HS-5 (cell line): Measurements from ENCODE around the gene STARD3NL.
A peak's percentile ranks its signal among the peaks of the same experiment; 100 is the strongest.

Experiments used
- DNase-seq: peaks from one replicate; pipeline ENCODE4 v3.0.0-alpha.2; 2012; ENCODE audit warnings: low read depth

STARD3NL gene

DNA sequence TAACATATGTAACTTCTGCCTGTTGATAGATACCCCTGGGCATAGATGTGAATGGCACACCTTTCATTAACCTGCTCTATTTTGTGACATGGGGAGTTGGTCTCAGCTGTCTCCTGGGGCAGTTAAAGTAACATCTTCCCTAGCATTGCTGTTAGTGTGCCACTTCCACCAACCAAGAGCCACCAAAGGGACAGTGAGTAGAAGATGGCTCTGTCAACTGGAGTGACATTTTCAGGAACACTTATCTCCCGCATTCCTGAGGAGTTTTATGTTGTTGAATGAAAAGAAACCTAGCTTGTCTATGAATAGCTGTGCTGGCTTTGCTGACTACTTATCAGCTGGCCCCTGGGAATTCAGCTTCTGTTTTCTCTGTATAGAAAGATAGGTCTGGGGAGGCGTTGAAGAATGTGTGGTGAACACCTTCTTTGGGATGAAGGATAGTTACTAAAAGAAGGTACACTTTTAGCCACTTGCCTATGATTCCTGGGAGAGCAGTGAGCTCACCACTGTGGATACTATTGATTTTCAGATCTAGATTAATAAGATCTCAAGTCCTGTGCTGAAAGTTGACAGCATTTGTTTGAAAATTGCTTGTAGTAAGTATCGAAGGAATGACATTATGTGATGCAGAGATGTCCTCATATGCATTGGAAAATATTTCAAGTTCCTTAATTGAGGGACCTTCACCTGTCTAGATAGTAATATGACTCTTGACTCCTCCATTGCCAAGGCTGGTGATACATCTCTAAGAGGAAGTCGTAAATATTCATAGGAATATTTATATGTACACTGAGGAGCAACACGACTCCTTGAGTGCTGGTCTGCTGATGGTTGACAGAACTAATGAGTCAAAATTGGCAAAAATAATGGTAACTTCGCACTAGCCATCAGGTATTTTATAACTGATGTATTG is 7.6 kb downstream of the STARD3NL start:
- DNase-seq, result no peak

DNA sequence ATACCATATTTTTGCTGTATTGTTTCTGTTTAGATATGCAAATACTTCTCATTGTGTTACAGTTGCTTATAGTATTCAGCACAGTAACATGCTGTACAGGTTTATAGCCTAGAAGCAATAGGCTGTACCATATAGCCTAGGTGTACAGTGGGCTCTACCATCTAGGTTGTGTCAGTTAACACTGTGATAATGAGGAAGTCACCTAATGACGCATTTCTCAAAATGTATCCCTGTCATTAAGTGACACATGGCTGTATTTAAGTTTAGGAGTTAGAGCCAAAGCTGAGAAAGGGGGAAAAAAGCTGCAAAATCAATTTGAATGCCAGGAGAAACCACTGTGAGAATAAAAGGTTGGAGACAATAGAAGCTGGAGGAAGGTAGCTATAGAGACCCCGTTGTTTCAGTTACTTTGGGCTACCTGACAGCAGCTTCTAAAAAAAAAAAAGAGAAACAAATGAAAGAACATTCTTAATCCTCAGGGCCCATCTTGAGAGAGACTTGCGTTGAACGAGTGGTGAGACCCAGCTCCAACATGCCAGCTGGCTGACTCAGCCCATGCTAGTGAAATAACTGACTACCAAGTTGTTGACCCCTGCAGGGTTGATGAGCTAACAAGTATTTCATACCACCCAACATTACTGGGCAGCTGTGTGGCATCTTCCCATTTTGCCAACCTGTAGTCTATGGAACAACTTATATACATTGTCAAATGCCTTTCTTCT is 8.7 kb downstream of the STARD3NL start:
- peak; percentile 61 for DNase-seq

DNA sequence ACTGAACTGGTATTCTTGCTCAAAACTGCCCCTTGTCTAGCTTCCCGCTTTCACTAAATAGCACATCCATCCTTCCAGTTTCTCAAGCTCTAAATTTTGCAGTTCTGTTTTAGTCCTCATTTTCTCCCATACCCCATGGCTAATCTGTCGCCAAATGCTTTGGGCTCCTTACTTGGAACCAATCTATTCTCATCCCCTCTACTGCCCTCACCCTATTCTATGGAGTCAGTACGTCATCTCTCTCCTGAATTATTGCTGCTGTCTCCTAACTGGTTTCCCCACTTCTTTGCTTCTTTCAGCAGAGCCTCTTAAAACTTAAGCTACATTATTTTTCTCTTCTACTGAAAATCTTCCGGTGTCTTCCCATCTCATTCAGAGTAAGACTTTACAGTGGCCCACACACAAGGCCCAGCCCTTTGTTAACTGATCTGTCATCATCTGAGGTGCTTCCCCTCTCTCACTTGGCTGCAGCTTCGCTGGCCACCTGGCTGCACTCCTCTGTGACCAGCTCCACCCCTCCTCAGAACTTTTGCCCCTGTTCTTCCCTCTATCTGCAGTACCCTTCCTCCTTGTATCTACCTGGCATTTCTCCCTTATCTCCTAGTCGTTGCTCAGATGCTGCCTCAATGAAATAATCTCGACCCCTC is 9.9 kb downstream of the STARD3NL start:
- DNase-seq, result no peak

DNA sequence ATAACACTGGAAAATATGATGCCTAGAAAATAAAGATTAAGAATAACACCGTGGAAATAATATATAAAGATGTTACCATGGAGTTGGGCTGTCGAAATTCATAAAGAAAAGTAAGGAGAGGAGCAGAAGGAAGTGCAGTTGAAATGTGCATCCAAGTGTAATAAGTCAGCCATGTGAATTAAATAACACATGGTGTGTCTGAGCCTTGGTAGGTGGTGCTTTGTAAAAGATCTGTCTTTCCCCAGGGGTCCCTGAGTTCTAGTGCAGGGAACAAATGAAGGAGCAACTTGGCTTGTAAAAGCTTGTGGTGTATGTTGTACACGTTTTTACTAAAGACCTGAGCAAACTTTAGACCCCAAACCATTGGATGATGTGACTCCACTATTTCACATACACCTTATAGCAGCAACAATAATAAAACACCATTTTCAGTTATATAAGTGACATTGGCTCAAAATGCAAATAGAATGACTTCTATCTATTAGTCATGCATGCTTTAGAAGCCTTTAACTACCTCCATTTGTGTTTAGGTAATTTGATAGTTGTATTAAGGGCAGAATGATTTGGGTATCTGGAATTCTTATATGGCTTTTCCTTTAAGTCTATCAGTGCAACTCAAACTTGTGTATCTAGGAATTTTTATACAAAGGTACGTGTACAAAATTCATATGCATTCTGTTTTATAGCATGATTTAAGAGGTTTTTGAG is 11.3 kb downstream of the STARD3NL start:
- no peak for DNase-seq

DNA sequence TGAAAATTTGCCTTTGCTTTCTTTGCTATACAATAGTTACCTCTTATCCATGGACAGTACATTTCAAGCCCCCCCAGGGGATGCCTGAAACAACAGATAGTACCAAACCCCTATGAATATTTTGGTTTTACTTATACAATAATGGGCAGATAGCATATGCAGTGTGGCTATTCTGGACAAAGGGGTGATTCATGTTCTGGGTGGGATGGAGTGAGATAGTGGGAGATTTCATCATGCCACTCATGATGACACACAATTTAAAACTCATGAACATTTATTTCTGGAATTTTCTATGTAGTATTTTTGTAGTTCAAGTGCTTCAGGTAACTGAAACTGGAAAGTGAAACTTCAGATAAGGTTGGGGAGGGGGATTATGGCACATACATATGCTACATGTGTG is 12.0 kb downstream of the STARD3NL start:
- no peak for DNase-seq

DNA sequence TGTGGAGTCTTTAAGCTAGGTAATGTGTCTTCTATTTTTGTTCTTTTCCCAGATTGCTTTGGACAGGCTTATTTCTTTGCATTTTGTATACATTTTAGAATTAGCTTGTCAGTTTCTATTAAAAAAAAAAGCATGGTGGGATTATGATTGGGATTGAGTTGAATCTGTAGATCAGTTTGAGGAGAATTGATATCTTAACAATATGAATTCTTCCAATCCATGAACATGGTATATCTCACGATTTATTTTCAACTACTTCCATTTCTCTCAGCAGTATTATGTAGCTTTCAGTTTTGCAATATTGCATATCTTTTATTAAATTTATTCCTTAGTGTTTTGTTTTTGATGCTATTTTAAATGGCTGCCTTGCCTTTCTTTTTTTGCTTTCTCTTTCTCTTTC is 13.7 kb downstream of the STARD3NL start:
- DNase-seq, result no peak

DNA sequence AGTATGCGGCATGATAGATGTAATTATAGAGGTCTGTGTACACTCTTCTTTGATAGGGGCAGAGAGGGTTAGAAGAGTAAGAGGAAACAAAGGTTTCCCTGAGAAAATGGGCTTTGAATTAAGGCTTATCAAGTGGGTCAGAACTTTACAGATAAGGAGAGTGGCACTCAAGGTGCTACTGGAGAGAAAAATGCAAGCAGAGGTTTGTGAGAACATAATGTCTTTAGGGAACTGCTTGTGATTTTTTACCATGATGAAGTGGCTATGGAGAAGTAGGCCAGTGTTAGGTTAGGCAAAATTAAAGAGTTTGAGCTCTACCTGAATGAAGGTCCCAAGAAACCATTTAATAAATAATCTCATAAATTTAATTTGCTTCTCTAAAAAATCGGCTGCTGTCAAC is 14.3 kb downstream of the STARD3NL start:
- no peak for DNase-seq

DNA sequence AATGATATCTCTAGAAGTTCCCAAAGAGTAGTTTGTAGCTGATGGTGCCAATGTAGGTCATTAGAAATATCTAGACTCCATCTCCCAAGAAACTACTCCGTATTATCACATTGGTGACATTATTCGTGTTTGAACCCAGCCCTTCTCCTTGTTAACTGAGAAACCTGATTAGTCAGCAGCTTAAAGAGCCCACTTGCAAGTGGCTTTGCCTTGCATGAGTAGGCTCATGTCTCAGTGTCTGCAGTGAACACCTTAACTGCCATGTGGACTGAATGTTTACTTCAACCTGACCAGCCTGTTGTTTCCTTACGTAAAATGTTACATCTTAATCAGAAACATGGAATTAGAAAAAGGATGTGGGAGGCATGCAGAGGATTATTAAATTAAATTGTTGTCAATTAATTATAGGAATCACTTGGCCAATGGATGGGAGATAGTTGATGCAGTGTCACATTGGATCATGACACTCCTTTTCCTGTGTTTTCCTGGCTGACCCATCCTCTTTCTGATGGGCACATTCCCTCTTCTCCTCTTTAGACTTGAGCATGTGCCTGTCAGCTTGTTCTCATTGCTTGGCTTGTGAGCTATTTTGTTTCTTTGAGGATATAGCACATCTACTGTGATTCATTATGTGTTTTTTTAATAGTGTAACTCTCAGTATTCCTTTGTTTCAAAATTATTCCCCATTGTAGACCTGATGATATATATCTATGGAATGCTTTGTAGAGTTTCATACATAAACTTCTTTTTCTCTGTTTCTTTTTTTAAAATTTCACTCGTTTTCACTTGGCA is 18.0 kb downstream of the STARD3NL start:
- DNase-seq, result peak; percentile 42

DNA sequence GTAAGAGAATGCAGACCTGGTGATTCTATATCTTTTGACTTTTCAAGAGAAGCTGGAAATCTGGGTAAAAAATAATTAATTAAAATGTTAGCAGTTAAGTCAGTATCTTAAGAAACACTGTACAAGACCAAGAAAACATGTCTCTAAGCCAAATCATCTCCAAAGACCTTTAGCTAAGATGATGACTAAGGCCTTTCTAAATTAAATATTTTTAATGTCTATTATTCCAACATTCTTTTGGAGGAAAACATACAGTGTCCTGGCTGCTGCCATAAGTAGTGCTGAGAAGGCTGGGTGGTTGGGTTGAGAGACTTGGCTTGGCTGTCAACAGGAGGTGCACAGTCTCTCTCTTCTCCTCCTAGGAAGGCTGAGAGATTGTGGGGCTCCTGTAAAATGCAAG is 20.3 kb downstream of the STARD3NL start:
- DNase-seq, result no peak

DNA sequence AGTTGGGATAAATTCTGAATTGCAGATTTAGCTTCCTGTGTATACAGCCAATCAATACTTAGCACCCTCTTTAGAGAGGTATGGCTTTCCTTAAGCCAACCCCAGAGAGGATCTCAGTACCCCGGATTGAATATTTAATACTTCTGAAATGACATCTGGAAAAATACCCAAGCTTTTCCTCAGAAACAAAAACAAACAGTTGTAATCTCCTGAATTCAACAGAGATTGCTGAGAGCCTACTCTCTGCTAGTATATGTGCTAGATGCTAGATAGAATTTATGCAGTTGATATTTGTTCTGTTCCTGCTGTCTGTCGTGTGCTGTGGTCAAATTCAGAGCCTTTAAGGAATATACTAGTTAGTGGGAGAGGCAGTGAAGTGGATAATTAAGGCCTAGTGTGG is 21.1 kb downstream of the STARD3NL start:
- DNase-seq, result no peak

DNA sequence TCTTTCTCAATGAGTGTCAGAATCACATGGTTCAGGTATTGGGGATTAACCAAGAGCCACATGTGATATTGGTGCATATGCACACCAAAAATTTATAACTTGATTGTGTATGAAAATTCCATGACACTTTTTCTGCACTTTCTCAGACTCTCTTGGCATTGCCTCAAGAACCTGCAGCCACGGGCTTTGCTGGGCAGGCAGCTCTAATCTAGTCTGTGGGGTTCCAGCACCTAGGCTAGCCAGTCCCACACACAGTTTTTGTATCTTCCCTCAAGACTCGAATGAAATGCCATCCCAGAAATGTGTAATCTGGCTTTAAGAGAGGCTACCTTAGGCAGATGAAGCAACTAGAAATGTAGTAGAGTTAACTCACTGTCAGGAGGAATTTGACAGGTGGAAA is 21.7 kb downstream of the STARD3NL start:
- DNase-seq, result no peak

DNA sequence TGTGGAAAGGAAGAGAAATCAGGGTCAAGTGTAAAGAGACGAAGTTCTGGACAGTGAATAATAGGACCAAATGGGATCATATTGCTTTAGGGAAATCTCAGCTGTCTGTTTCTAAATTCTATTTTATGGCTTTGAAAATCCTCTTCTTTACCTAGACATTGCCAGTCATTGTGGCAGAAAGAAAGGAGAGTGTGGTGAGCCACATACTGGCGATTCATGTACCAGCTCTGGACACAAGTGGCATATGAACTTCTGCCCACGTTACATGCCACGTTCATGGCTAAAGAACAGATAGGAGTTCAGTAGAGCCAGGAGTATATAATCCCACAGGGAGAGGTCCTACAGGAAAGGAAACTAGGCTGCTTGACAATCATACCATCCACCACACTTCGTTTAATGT is 28.0 kb downstream of the STARD3NL start:
- no peak for DNase-seq

DNA sequence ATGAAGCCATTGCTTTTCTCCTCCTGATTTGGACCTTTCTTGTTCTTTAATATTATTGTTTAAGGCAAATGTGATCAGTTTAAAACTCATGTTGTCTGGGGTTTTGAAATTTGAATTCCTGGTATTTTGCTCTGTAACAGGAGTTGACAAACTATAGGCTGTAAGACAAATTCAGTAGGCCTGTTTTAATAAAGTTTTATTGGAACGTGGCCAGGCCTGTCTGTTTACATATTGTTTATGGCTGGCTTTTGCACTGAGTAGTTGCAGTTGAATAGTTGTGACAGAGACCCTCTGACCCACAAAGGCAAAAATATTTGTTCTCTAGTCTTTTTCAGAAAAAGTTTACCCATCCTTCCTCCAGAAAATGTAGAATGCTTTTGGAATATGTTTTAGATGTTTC is 29.8 kb downstream of the STARD3NL start:
- DNase-seq, result no peak

DNA sequence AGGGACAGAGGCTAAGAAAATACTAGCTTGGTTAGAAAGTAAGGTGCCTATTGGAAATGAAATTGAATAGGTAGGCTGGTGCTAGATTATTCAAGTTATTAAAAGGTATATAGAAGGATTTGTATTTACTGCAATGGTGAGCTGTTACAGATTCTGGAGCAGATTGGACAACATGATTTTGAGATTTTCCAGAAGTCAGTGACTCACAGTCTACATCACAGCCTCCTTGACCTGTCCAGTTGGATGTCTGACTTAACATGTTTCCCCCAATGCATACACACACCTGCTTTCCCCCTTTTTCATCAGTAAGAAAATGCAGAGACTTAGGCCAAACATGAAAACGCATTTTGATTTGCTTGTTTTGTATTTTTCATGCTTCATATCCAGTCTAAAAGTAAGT is 33.4 kb downstream of the STARD3NL start:
- no peak for DNase-seq

DNA sequence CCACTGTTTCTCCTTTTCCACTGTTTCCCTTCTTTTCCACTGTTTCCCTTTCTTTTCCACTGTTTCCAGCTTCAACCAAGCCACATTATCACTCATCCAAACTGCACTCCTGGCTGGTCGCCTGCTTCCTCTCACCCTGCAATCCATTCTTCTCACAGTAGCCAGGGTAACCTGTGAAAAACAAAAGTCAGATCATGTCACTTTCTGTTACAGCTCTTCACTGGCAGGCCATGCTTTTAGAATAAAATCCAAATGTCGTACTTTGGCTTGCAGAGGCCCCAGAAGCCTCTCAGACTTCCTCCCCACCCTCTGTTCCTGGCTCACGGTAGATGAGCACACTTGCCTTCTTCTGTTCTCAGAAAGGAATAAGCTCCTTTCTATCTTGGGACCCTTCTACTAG is 33.9 kb downstream of the STARD3NL start:
- DNase-seq, result no peak

DNA sequence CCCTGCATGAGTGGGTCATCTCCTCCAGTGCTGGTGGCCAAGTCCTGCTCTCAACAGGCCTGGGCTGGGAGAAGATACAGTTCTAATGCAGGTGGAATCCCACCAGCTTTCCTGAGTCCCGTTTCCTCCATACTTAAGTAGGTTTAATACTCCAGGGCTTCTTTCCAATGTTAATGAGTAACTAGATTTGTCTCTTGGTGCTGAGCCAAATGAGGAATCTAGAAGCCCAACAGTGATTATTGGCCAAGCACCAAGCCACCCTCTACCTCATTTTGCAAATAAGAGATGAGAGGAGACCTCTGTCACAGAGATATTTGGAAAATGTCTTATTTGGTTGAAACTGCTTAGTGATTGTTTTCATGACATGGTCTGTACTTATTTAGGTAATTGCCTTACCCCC is 37.1 kb downstream of the STARD3NL start:
- DNase-seq, result no peak

DNA sequence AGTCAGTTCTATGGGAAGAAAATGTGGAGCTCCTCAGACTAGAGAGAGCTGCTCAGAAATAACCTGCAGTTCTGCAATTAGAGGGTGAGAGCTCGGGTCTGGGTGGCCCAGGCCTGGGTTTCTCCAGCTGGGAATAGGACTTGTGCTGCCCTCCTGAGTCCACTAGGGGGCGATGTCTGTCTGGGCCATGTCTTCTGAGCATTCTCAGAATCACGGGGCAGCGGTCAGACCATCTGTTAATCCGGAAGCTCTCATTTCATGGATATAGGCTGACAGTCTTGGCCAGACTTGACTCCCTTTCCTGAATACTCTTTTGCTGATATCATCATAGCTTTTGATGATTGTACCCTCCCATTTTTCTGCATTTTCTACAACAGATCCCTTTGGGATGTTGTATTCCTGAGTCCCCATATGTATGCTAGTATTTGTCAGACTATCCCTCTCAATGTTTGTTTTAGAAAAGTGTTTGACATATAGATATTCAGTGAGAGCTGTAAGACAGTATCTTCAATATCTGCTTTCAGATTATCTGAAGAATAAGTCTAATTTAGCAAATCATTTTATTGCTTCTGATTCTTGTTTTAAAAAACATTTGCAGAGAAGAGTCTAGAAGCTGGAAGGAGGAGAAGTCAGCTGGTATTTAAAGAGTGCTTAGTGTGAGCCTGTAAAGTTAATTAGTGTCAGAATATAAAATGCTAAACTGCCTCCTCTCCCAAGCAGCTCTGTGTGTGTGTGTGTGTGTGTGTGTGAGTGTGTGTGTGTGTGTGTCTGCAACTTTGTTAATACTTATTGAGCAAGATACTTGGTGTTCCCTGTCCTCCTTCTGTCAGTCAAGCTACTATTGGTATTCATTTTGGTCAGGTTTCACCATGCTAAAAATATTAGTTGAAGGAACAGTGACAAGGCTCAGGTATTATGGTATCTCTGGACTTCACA is 38.0 kb downstream of the STARD3NL start:
- peak; percentile 65 for DNase-seq

DNA sequence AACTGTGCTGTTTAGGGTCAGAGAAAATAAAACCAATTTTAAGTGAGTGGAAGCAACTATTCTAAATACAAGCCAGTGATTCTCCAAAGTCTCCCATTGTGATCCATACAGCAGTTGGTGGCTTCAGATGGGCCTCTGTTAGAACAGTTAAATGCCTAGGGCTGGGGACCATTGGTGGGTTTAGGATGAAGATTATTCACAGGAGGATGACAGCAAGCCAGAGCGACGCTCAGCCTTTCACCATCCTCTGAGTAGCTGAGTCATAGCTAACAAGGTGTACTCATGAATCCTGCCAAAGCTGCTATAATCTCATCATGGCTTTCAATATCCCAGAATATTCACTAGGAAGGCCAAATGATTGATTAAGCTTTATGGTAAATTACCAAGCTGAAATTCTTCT is 39.6 kb downstream of the STARD3NL start:
- DNase-seq, result no peak

DNA sequence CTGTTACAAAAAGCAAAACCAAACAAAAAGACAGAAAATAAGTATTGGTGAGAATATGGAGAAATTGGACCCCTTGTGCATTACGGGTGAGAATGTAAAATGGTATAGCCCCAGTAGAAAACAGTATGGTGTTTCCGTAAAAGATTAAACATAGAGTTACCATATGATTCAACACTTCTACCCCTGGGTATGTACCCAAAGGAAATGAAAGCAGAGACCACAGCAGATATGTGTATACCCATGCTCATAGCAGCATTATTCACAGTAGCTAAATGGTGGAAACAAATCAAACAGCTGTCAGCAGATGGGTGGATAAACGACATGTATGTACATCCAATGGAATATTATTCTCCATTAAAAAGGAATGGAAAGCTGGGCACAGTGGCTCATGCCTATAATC is 42.4 kb downstream of the STARD3NL start:
- no peak for DNase-seq

DNA sequence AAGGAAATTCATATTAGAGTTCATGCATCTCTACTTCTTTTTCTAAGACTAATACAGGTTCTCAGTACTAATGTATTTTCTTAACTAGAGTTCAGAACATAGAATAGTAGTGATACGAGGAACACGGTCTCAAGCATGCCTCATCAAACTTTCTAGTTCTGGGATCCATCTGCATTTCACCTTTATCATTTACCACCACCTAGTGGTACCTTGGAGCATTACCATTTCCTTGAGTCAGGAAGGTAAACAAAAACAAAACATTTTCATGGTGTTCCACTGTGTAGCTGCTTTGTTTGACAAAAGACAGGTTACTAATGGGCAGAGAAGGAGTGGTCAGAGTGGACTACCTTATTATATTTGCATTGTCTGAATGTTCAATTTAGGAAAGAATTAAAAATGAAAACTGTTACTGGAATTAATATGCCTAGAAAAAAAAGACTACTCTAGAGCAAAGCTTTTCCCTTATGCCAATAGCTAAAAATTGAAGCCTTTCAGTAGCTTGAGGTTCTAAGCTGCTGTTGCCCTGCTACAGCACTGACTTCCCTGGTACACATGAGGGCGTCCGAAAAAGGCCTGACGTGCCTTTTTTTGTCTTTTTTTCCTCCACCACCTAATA is 44.5 kb downstream of the STARD3NL start:
- DNase-seq, result peak; percentile 38
